PFSK-1 (cell line): ENCODE data around the gene CACNB1.

Experiments used
- FOXP2 ChIP-seq: optimal IDR thresholded peaks from 2 replicates; pipeline ENCODE3; 2011; ENCODE audit warnings: borderline replicate concordance, control low read depth, inconsistent platforms; ENCODE audit not compliant: insufficient read depth; ENCODE audit errors: extremely low read length, extremely low read depth
- POLR2AphosphoS5 ChIP-seq: IDR thresholded peaks from 2 replicates; pipeline ENCODE4 v1.6.1; 2012; ENCODE audit warnings: low read depth, mild to moderate bottlenecking, control low read depth, low read length, moderate library complexity
- SIN3A ChIP-seq: IDR thresholded peaks from 2 replicates; pipeline ENCODE4 v1.6.1; 2012; ENCODE audit warnings: mild to moderate bottlenecking, low read length, moderate library complexity, borderline replicate concordance; ENCODE audit not compliant: insufficient read depth
- TAF1 ChIP-seq: IDR thresholded peaks from 2 replicates; pipeline ENCODE4 v1.6.1; 2012; ENCODE audit warnings: low read length, control low read depth, borderline replicate concordance; ENCODE audit not compliant: insufficient read depth
- TF ChIP-seq, protein P1 (sequence below), 2 experiments: IDR thresholded peaks; 2 replicates each; pipeline versions ENCODE4 v1.6.1 to v1.8.0; 2011 to 2012; ENCODE audit warnings: low read depth in 2 of 2, low read length in 2 of 2, control low read depth in 1 of 2, inconsistent platforms in 1 of 2, mild to moderate bottlenecking in 1 of 2, moderate library complexity in 1 of 2; ENCODE audit not compliant: insufficient read depth in 1 of 2

CACNB1 gene

DNA sequence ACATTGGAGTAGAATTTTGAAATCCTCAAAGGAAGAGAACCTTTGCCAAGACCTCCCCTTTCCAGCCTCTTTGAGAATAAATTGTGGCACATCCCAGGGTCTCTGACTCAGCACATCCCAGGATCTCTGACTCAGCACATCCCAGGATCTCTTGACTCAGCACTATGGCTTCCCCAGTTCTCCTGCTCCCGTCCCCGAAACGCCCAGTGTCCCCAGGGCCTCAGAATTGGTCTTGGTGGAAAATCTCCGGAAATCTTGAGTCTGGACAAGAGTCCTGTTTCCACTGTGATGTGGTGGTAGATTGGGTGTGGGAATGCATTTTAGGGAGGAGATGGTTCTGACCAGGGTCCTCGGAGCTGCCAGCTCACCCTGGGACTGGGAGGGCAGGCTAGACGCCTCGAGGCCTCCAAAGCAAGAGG is 65.3 kb downstream of the CACNB1 start:
- no peak for TF ChIP-seq POLR2AphosphoS5
- no peak for TF ChIP-seq FOXP2
- no peak for TF ChIP-seq TAF1
- TF ChIP-seq, protein P1, sequence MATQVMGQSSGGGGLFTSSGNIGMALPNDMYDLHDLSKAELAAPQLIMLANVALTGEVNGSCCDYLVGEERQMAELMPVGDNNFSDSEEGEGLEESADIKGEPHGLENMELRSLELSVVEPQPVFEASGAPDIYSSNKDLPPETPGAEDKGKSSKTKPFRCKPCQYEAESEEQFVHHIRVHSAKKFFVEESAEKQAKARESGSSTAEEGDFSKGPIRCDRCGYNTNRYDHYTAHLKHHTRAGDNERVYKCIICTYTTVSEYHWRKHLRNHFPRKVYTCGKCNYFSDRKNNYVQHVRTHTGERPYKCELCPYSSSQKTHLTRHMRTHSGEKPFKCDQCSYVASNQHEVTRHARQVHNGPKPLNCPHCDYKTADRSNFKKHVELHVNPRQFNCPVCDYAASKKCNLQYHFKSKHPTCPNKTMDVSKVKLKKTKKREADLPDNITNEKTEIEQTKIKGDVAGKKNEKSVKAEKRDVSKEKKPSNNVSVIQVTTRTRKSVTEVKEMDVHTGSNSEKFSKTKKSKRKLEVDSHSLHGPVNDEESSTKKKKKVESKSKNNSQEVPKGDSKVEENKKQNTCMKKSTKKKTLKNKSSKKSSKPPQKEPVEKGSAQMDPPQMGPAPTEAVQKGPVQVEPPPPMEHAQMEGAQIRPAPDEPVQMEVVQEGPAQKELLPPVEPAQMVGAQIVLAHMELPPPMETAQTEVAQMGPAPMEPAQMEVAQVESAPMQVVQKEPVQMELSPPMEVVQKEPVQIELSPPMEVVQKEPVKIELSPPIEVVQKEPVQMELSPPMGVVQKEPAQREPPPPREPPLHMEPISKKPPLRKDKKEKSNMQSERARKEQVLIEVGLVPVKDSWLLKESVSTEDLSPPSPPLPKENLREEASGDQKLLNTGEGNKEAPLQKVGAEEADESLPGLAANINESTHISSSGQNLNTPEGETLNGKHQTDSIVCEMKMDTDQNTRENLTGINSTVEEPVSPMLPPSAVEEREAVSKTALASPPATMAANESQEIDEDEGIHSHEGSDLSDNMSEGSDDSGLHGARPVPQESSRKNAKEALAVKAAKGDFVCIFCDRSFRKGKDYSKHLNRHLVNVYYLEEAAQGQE (IDR thresholded peaks at IDR 0.05; ENCODE audit: insufficient read depth in 1 of 2, low read depth in 2 of 2, low read length in 2 of 2) = no peak
- no peak for TF ChIP-seq SIN3A

DNA sequence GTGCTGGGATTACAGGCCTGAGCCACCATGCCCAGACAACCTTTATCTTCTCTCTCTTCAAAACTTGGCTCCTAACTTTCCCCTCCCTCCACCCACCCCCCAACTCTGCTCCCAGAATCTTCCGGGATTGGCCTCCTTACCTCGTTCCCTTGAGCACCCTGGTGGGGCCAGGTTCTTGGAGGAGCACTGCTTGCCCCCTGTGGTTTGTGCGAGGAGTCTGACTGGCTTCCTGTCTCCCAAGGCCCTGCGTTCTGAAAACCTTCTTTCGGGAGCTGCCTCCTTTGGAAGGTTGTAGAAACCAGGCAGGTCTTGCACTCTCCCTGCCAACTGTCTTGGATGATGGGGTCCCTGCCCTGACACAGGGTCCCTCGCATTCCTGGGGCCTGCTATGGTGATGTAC is 65.9 kb downstream of the CACNB1 start:
- TF ChIP-seq, protein P1 (IDR thresholded peaks at IDR 0.05; ENCODE audit: insufficient read depth in 1 of 2, low read depth in 2 of 2, low read length in 2 of 2) = no peak
- TF ChIP-seq TAF1 = no peak
- TF ChIP-seq POLR2AphosphoS5 = no peak
- no peak for TF ChIP-seq SIN3A
- TF ChIP-seq FOXP2 = no peak

DNA sequence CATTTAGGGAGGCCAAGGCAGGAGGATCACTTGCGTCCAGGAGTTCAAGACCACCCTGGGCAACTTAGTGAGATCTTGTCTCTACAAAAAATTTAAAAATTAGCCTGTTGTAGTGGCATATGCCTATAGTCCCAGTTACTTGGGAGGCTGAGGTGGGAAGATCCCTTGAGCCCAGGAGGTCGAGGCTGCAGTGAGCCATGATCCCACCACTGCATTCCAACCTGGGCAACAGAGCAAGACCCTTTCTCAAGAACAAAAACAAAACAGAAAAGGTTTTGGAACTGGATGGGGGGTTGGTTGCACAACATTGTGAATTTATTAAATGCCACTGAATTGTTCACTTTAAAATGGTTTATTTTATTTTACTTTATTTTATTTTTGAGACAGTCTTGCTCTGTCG is 67.3 kb downstream of the CACNB1 start:
- TF ChIP-seq, protein P1 (IDR thresholded peaks at IDR 0.05; ENCODE audit: insufficient read depth in 1 of 2, low read depth in 2 of 2, low read length in 2 of 2) = no peak
- no peak for TF ChIP-seq FOXP2
- no peak for TF ChIP-seq SIN3A
- no peak for TF ChIP-seq POLR2AphosphoS5
- no peak for TF ChIP-seq TAF1

DNA sequence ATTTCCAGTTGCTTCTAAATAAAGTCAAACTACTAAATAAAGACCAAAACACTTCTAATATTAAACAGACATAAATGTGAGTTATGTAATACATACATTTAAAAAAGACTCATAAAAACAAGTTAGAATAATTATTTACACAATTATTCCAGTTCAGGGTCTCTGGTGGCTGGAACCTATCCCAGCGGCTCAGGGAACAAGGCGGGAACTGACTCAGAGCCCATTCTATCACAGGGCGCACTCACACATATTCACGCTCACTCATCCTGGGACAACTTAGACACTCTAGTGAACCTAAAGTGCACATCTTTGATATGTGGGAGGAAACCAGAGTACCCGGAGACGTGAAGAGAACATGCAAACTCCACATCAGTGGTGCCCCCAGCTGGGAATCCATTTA is 71.0 kb downstream of the CACNB1 start:
- no peak for TF ChIP-seq POLR2AphosphoS5
- TF ChIP-seq, protein P1 (IDR thresholded peaks at IDR 0.05; ENCODE audit: insufficient read depth in 1 of 2, low read depth in 2 of 2, low read length in 2 of 2) = no peak
- TF ChIP-seq TAF1 = no peak
- no peak for TF ChIP-seq SIN3A
- TF ChIP-seq FOXP2 = no peak

DNA sequence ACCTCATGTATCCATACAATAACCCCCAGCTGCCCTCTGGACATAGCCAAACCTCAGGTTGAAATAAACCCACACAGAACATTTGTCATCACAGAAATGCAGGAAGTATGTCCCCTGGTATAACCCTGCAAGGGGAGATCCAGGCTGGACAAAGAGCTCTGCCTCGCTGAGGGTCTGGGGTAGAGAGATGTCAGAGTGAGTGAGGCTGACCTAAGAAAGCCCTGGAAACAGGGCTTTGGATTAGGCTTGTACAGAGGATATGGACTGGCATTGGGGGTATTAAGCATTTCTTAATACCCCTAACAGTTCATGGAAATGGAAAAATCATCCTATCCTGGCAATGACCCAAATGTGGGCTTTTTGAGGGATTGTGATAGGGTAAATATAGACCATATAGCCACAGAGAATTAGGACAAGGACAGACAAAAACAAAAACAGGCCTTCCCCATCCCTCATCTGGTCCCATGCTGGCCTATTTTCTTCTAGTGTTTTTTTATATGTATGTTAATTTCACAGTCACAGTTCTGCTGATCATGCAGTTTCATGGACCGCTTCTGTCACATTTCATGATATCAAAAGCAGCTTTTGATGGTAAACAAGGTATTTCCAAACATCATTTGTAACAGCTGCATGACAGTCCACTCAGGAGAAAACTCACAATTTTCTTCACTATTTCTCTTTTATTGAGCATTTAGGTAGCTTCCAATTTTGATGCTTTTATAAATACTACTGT is 72.2 kb downstream of the CACNB1 start:
- TF ChIP-seq, protein P1 (IDR thresholded peaks at IDR 0.05; ENCODE audit: insufficient read depth in 1 of 2, low read depth in 2 of 2, low read length in 2 of 2) = no peak
- TF ChIP-seq TAF1 = no peak
- TF ChIP-seq SIN3A = no peak
- TF ChIP-seq POLR2AphosphoS5 = no peak
- TF ChIP-seq FOXP2 = no peak
